Measurements from ENCODE around the gene MYOCOS.

MYOCOS gene

GRCh38 chr1:171663854-171664575, 42.0 kb downstream of the MYOCOS start:
- no peak for DNase-seq

- DNase-seq, result no peak
Measured at GRCh38 chr1:171664976-171665375, 42.9 kb downstream of the MYOCOS start.

- no peak for DNase-seq
Measured at GRCh38 chr1:171666114-171666769, 44.2 kb downstream of the MYOCOS start.

GRCh38 chr1:171668372-171668771, 46.3 kb downstream of the MYOCOS start:
- DNase-seq, result no peak

- no peak for DNase-seq
Measured at GRCh38 chr1:171670739-171671138, 48.7 kb downstream of the MYOCOS start.

GRCh38 chr1:171674431-171675405, 52.7 kb downstream of the MYOCOS start:
- no peak for DNase-seq
